ENCODE data around the gene MOCS2. TPM values are rescaled to one million over a fixed set of nuclear protein-coding genes. Genes with fewer than 3 reads are reported as not detected.

Gene MOCS2
- polyA plus RNA-seq, 3 donors: 4.4 to 20.5 (median 18.4) TPM

- intact Hi-C loops (cut with micrococcal nuclease): no loop called here
- DNase-seq: no peak
- peaks cover 53 to 56% of the 10 kb centered on the region in 2 donors for H3K36me3 Mint-ChIP-seq
Observed at GRCh38 chr5:53100606-53101005, 9.0 kb downstream of the MOCS2 start.

GRCh38 chr5:53099546-53099945, 10.0 kb downstream of the MOCS2 start:
- Histone ChIP-seq H3K9ac (ENCODE audit: insufficient read depth, low read length, poor library complexity, severe bottlenecking) (no peak overlapping the region), H2AFZ (ENCODE audit: insufficient read depth, low read depth, low read length, poor library complexity, severe bottlenecking) (no peak overlapping the region), H3K27me3 (ENCODE audit: control insufficient read depth in 2 of 2, insufficient read depth in 2 of 2, low read length in 2 of 2) (no peaks in the 10 kb centered on the region), H3K4me2 (replicated peaks; ENCODE audit: extremely low read depth, low read length, poor library complexity, severe bottlenecking) (no peak overlapping the region), H3K4me1 (ENCODE audit: control insufficient read depth in 1 of 2, insufficient read depth in 2 of 2, low read length in 2 of 2) (no peaks in the 10 kb centered on the region), H3K4me3 (replicated peaks in 1 of 3; ENCODE audit: low read depth in 2 of 3, low read length in 3 of 3) (no peak overlapping the region), H3K9me3 (replicated peaks in 1 of 2; ENCODE audit: control insufficient read depth in 1 of 2, insufficient read depth in 1 of 2, low read length in 2 of 2) (no peaks in the 10 kb centered on the region), H4K20me1 (ENCODE audit: insufficient read depth, low read length) (no peaks in the 10 kb centered on the region), H3K36me3 (replicated peaks in 1 of 2; ENCODE audit: control insufficient read depth in 1 of 2, insufficient read depth in 2 of 2, low read length in 2 of 2) (peaks cover 26 to 60% of the 10 kb centered on the region in 2 donors), H3K27ac (ENCODE audit: low read depth in 1 of 2, low read length in 2 of 2) (no peak overlapping the region), H3K79me2 (ENCODE audit: insufficient read depth, low read length) (no peaks in the 10 kb centered on the region)
- no peak for DNase-seq
- H3K9me3 Mint-ChIP-seq: no peaks in the 10 kb centered on the region
- WGBS (ENCODE audit: insufficient coverage): no CpG with 5 or more reads among the region's 2 CpGs
- no peak for TF ChIP-seq CTCF (IDR thresholded peaks at IDR 0.05)
- H3K36me3 Mint-ChIP-seq: peaks cover 47 to 56% of the 10 kb centered on the region in 2 donors
- no peak overlapping the region for H3K27ac Mint-ChIP-seq
- H3K4me3 Mint-ChIP-seq: no peak overlapping the region
- no peaks in the 10 kb centered on the region for H3K4me1 Mint-ChIP-seq
- intact Hi-C loops (cut with micrococcal nuclease): loop anchor here (5.0 to 10.0 kb wide), 2 partner anchors 152 to 155 kb away; no protein-coding TSS in a partner anchor
- no peaks in the 10 kb centered on the region for H3K27me3 Mint-ChIP-seq (ENCODE audit: low read depth in 3 of 3)

More at GRCh38 chr5:53100606-53101005, 9.0 kb downstream of the MOCS2 start:
- Histone ChIP-seq H3K27me3 (ENCODE audit: control insufficient read depth in 2 of 2, insufficient read depth in 2 of 2, low read length in 2 of 2) (no peaks in the 10 kb centered on the region), H3K4me2 (replicated peaks; ENCODE audit: extremely low read depth, low read length, poor library complexity, severe bottlenecking) (no peak overlapping the region), H3K79me2 (ENCODE audit: insufficient read depth, low read length) (no peaks in the 10 kb centered on the region), H3K36me3 (replicated peaks in 1 of 2; ENCODE audit: control insufficient read depth in 1 of 2, insufficient read depth in 2 of 2, low read length in 2 of 2) (peaks cover 27 to 60% of the 10 kb centered on the region in 2 donors), H2AFZ (ENCODE audit: insufficient read depth, low read depth, low read length, poor library complexity, severe bottlenecking) (no peak overlapping the region), H3K27ac (ENCODE audit: low read depth in 1 of 2, low read length in 2 of 2) (no peak overlapping the region), H3K4me1 (ENCODE audit: control insufficient read depth in 1 of 2, insufficient read depth in 2 of 2, low read length in 2 of 2) (no peaks in the 10 kb centered on the region), H3K9ac (ENCODE audit: insufficient read depth, low read length, poor library complexity, severe bottlenecking) (no peak overlapping the region), H3K9me3 (replicated peaks in 1 of 2; ENCODE audit: control insufficient read depth in 1 of 2, insufficient read depth in 1 of 2, low read length in 2 of 2) (no peaks in the 10 kb centered on the region), H3K4me3 (replicated peaks in 1 of 3; ENCODE audit: low read depth in 2 of 3, low read length in 3 of 3) (no peak overlapping the region), H4K20me1 (ENCODE audit: insufficient read depth, low read length) (no peaks in the 10 kb centered on the region)
- Mint-ChIP-seq H3K27ac (no peak overlapping the region), H3K9me3 (no peaks in the 10 kb centered on the region), H3K4me1 (no peaks in the 10 kb centered on the region), H3K27me3 (ENCODE audit: low read depth in 3 of 3) (no peaks in the 10 kb centered on the region), H3K4me3 (no peak overlapping the region)
- no peak for TF ChIP-seq CTCF (IDR thresholded peaks at IDR 0.05)
- no CpG with 5 or more reads among the region's 2 CpGs for WGBS (ENCODE audit: insufficient coverage)
